Measurements from ENCODE around the gene DNAH9. TPM values are rescaled to one million over a fixed set of nuclear protein-coding genes. Genes with fewer than 3 reads are reported as not detected.

The DNAH9 gene
- total RNA-seq, 4 donors from 2014 or later: 1.2 to 7.7 (median 4.3) TPM

GRCh38 chr17:11704041-11704440, 105.8 kb downstream of the DNAH9 start:
- Histone ChIP-seq H3K27ac (no peak overlapping the region), H3K4me1 (no peaks in the 10 kb centered on the region), H3K27me3 (no peaks in the 10 kb centered on the region), H3K4me3 (no peak overlapping the region), H3K36me3 (no peaks in the 10 kb centered on the region), H3K9me3 (no peaks in the 10 kb centered on the region)
- DNase-seq: no peak
- intact Hi-C loops (cut with DNase I; ENCODE audit: low total_unique reads): no loop called here
- TF ChIP-seq POLR2A (IDR thresholded peaks at IDR 0.05): no peak
- TF ChIP-seq CTCF (IDR thresholded peaks at IDR 0.05): no peak

GRCh38 chr17:11705111-11705510, 106.8 kb downstream of the DNAH9 start:
- H3K4me3 ChIP-seq: no peak overlapping the region

GRCh38 chr17:11707586-11707985, 109.3 kb downstream of the DNAH9 start:
- H3K4me1 ChIP-seq: no peaks in the 10 kb centered on the region
- intact Hi-C loops (cut with DNase I; ENCODE audit: low total_unique reads): no loop called here
- H3K9me3 ChIP-seq: no peaks in the 10 kb centered on the region
- TF ChIP-seq CTCF (IDR thresholded peaks at IDR 0.05) (no peak), POLR2A (IDR thresholded peaks at IDR 0.05) (no peak)
- no peak overlapping the region for H3K27ac ChIP-seq
- no peaks in the 10 kb centered on the region for H3K36me3 ChIP-seq
- DNase-seq: no peak
- H3K27me3 ChIP-seq: no peaks in the 10 kb centered on the region
- H3K4me3 ChIP-seq: no peak overlapping the region

More at GRCh38 chr17:11705111-11705510, 106.8 kb downstream of the DNAH9 start:
- Histone ChIP-seq H3K9me3 (no peaks in the 10 kb centered on the region), H3K27ac (no peak overlapping the region), H3K27me3 (no peaks in the 10 kb centered on the region), H3K36me3 (no peaks in the 10 kb centered on the region), H3K4me1 (no peaks in the 10 kb centered on the region)
- intact Hi-C loops (cut with DNase I; ENCODE audit: low total_unique reads): no loop called here
- no peak for DNase-seq
- no peak for TF ChIP-seq POLR2A (IDR thresholded peaks at IDR 0.05)
- no peak for TF ChIP-seq CTCF (IDR thresholded peaks at IDR 0.05)

GRCh38 chr17:11712456-11712855, 114.2 kb downstream of the DNAH9 start:
- Histone ChIP-seq H3K9me3 (no peaks in the 10 kb centered on the region), H3K36me3 (no peaks in the 10 kb centered on the region), H3K27ac (no peak overlapping the region), H3K4me3 (no peak overlapping the region), H3K4me1 (no peaks in the 10 kb centered on the region), H3K27me3 (no peaks in the 10 kb centered on the region)
- DNase-seq: no peak
- TF ChIP-seq POLR2A (IDR thresholded peaks at IDR 0.05) (no peak), CTCF (IDR thresholded peaks at IDR 0.05) (no peak)
- intact Hi-C loops (cut with DNase I; ENCODE audit: low total_unique reads): no loop called here

GRCh38 chr17:11719203-11719602, 120.9 kb downstream of the DNAH9 start:
- DNase-seq: no peak
- no peaks in the 10 kb centered on the region for H3K27me3 ChIP-seq
- H3K4me1 ChIP-seq: no peaks in the 10 kb centered on the region
- H3K27ac ChIP-seq: no peak overlapping the region
- TF ChIP-seq CTCF (IDR thresholded peaks at IDR 0.05): no peak
- no peak for TF ChIP-seq POLR2A (IDR thresholded peaks at IDR 0.05)
- no peaks in the 10 kb centered on the region for H3K9me3 ChIP-seq
- intact Hi-C loops (cut with DNase I; ENCODE audit: low total_unique reads): no loop called here
- H3K4me3 ChIP-seq: no peak overlapping the region
- H3K36me3 ChIP-seq: no peaks in the 10 kb centered on the region
